Mesendoderm (in vitro differentiated cells): ENCODE results near the gene CLSTN3.

Experiments used
- DNase-seq: peaks from one replicate; pipeline ENCODE4 v3.0.0; 2013
- H2AK5ac ChIP-seq: 2 replicates; pipeline ENCODE4 v1.6.1; 2013; ENCODE audit warnings: low read length, inconsistent platforms
- H2BK120ac ChIP-seq: 2 replicates; pipeline ENCODE4 v1.6.1; 2013; ENCODE audit warnings: low read depth, mild to moderate bottlenecking, low read length, moderate library complexity, mixed read lengths
- H2BK15ac ChIP-seq: replicated peaks from 2 replicates; pipeline ENCODE4 v1.6.1; 2013; ENCODE audit warnings: low read depth, mild to moderate bottlenecking, moderate library complexity
- H2BK5ac ChIP-seq: 2 replicates; pipeline ENCODE4 v1.6.1; 2013; ENCODE audit warnings: low read length, inconsistent platforms
- H3K18ac ChIP-seq: 2 replicates; pipeline ENCODE4 v1.6.1; 2013; ENCODE audit warnings: mild to moderate bottlenecking, low read length, mixed read lengths
- H3K23ac ChIP-seq: one replicate; pipeline ENCODE4 v1.6.1; 2013; ENCODE audit warnings: low read length
- H3K27ac ChIP-seq: 2 replicates; pipeline ENCODE4 v1.5.1; 2013; ENCODE audit warnings: low read depth, mild to moderate bottlenecking, inconsistent platforms, low read length, moderate library complexity
- H3K27me3 ChIP-seq: 2 replicates; pipeline ENCODE4 v1.6.1; 2013; ENCODE audit warnings: low read length, control low read depth, mild to moderate bottlenecking, inconsistent platforms; ENCODE audit not compliant: insufficient read depth, poor library complexity
- H3K36me3 ChIP-seq: 2 replicates; pipeline ENCODE4 v1.6.1; 2013; ENCODE audit warnings: low read length, inconsistent platforms; ENCODE audit not compliant: control insufficient read depth, insufficient read depth
- H3K4ac ChIP-seq: one replicate; pipeline ENCODE4 v1.6.1; 2013; ENCODE audit warnings: low read depth, mild to moderate bottlenecking, low read length, moderate library complexity
- H3K4me1 ChIP-seq: 2 replicates; pipeline ENCODE4 v1.6.1; 2013; ENCODE audit warnings: low read depth, low read length, inconsistent platforms; ENCODE audit not compliant: control insufficient read depth
- H3K4me2 ChIP-seq: 2 replicates; pipeline ENCODE4 v1.6.1; 2013; ENCODE audit warnings: low read length
- H3K4me3 ChIP-seq: 2 replicates; pipeline ENCODE4 v1.5.1; 2013; ENCODE audit warnings: mild to moderate bottlenecking, low read length
- H3K56ac ChIP-seq: one replicate; pipeline ENCODE4 v1.6.1; 2013; ENCODE audit warnings: low read length
- H3K79me1 ChIP-seq: 2 replicates; pipeline ENCODE4 v1.6.1; 2013; ENCODE audit warnings: low read length, inconsistent platforms
- H3K79me2 ChIP-seq: 2 replicates; pipeline ENCODE4 v1.6.1; 2013; ENCODE audit warnings: mild to moderate bottlenecking, low read length; ENCODE audit not compliant: control insufficient read depth, insufficient read depth
- H3K9ac ChIP-seq: 2 replicates; pipeline ENCODE4 v1.6.1; 2013; ENCODE audit warnings: low read length, inconsistent platforms
- H4K5ac ChIP-seq: one replicate; pipeline ENCODE4 v1.6.1; 2013; ENCODE audit warnings: low read length
- H4K8ac ChIP-seq: one replicate; pipeline ENCODE4 v1.6.1; 2013; ENCODE audit warnings: low read depth, mild to moderate bottlenecking, control low read depth, low read length, moderate library complexity
- WGBS: extraction: QIAGEN DNeasy Blood & Tissue Kit; methylation state at CpG from one replicate; pipeline ENCODE4 v1.1.7; 2013; ENCODE audit warnings: low lambda C conversion rate, missing lambda C conversion rate; ENCODE audit not compliant: insufficient coverage; ENCODE audit errors: extremely low coverage; 5-methylcytosine and 5-hydroxymethylcytosine counted together

Gene CLSTN3

DNA sequence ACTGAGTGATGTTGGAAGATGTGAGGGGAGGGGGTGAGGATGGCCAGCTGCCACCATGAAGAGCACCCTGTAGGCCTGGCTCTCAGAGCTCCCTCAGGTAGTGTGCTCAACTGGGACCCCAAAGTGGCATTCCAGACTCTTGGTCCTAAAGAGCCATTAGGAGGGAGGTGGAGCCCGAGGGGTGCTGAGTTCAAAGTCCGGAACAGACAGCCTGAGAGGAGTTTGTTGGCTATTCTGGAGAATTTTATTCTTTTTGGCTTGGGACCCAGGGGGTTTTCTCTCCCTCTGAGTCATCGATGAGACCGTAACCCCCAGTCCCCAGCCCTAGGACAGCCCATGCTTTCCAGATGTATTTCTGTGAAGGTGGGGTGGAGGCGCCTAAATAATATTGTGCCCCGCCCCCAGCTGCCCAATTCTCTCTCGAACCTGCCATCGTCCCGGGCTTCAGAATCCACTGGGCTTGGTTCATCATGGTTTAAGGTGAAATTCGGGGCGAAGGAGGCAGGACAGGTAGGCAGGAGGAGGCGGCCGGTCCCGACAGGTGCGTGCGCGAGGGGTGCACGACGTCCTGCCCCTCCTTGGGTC lies 792 bp upstream of the CLSTN3 start:
- H3K56ac ChIP-seq, result peak overlapping the region; percentile 84
- H3K4me3 ChIP-seq, result peak overlapping the region; percentile 57
- no peak overlapping the region for H4K8ac ChIP-seq
- no peaks in the 10 kb centered on the region for H3K79me1 ChIP-seq
- H3K4ac ChIP-seq, result no peak overlapping the region
- H2BK5ac ChIP-seq, result no peak overlapping the region
- H3K4me2 ChIP-seq, result peak overlapping the region; percentile 100
- no peak overlapping the region for H3K27ac ChIP-seq
- H3K36me3 ChIP-seq, result no peaks in the 10 kb centered on the region
- H3K27me3 ChIP-seq, result no peaks in the 10 kb centered on the region
- no peak overlapping the region for H2BK15ac ChIP-seq
- H2BK120ac ChIP-seq, result no peak overlapping the region
- H2AK5ac ChIP-seq, result no peak overlapping the region
- H3K79me2 ChIP-seq, result no peaks in the 10 kb centered on the region
- no CpG with 5 or more reads among the region's 19 CpGs for WGBS
- peak overlapping the region; percentile 91 for H3K23ac ChIP-seq
- peaks cover 15% of the 10 kb centered on the region for H3K4me1 ChIP-seq
- no peak overlapping the region for H3K18ac ChIP-seq
- DNase-seq, result no peak
- H4K5ac ChIP-seq, result no peak overlapping the region
- peak overlapping the region; percentile 67 for H3K9ac ChIP-seq

DNA sequence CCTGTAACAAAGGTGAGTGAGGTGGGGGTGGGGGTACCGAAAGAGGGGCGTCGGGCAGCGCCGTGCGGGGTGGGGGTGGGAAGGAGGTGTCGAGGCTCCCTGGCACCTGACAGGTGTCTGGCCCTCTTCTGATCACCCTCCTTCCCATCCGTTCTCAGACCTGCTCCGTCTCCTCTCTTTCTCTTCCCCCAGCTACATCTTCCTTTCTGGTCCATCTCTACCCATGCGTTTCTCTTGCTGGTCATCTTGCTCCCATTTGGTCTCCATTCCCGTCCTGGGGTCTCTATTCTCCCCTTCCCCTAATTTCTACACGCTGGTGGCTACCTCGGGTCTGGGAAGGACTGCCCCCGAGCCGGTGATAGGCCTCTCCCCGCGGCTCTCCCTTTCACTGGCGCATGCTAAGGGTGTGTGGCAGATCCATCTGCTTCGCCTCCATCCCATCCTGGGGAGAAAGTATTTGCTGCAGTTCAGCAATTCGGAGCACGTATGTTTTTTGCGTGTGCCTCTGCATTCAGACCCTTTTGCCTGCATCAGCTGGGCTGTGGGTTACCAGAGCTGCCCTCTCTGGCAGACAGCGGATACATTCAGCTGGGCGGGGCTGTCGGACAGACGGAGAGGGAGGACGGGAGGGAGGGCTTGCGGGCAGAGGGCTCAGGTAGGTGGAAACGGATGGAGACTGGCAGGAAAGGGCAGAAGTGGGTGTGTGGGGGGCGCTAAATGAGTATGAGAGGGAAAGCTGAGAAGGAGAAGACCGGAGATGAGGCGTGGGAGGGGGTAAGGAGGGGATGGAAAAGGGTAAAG lies 730 bp downstream of the CLSTN3 start:
- Histone ChIP-seq H3K4me2 (peak overlapping the region; percentile 96), H3K27me3 (no peaks in the 10 kb centered on the region), H3K4ac (no peak overlapping the region), H3K23ac (peak overlapping the region; percentile 56), H4K8ac (no peak overlapping the region), H2BK5ac (no peak overlapping the region), H2BK120ac (no peak overlapping the region), H3K9ac (peak overlapping the region; percentile 69), H3K56ac (peak overlapping the region; percentile 78), H2AK5ac (no peak overlapping the region), H3K79me2 (no peaks in the 10 kb centered on the region), H4K5ac (no peak overlapping the region), H3K79me1 (no peaks in the 10 kb centered on the region), H3K18ac (no peak overlapping the region), H3K4me1 (peaks cover 15% of the 10 kb centered on the region), H3K4me3 (peak overlapping the region; percentile 61), H3K36me3 (no peaks in the 10 kb centered on the region), H2BK15ac (no peak overlapping the region), H3K27ac (no peak overlapping the region)
- WGBS, result no CpG with 5 or more reads among the region's 32 CpGs
- DNase-seq, result peak; percentile 79

DNA sequence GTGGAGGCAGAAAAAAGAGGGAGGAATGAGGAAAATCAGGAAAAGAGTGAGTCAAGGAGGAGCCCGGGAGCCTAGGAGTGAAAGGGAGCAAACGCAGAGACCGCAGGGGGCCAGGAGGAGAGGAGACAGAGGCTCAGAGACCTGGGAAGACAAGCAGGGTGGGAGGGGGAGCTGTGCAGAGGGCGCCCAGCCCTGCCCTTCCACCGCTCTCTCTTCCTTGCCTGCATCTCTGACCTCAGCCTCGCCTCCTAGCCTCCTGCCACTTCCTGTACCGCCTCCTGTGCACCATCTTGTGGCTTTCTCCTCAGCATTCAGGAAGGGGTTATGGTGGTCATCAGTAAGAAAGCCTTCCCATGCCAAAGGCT lies 1.3 kb downstream of the CLSTN3 start:
- peaks cover 15% of the 10 kb centered on the region for H3K4me1 ChIP-seq
- DNase-seq, result peak; percentile 47
- no peak overlapping the region for H3K27ac ChIP-seq
- no peak overlapping the region for H3K18ac ChIP-seq
- H3K56ac ChIP-seq, result peak overlapping the region; percentile 74
- WGBS, result no CpG with 5 or more reads among the region's 7 CpGs
- no peak overlapping the region for H4K8ac ChIP-seq
- no peaks in the 10 kb centered on the region for H3K79me2 ChIP-seq
- H2AK5ac ChIP-seq, result no peak overlapping the region
- H2BK5ac ChIP-seq, result no peak overlapping the region
- H3K79me1 ChIP-seq, result no peaks in the 10 kb centered on the region
- no peak overlapping the region for H3K4me3 ChIP-seq
- H3K4ac ChIP-seq, result no peak overlapping the region
- H2BK15ac ChIP-seq, result no peak overlapping the region
- H3K36me3 ChIP-seq, result peaks cover 2% of the 10 kb centered on the region
- peak overlapping the region; percentile 96 for H3K4me2 ChIP-seq
- H3K9ac ChIP-seq, result peak overlapping the region; percentile 68
- H2BK120ac ChIP-seq, result no peak overlapping the region
- no peaks in the 10 kb centered on the region for H3K27me3 ChIP-seq
- no peak overlapping the region for H3K23ac ChIP-seq
- H4K5ac ChIP-seq, result no peak overlapping the region

DNA sequence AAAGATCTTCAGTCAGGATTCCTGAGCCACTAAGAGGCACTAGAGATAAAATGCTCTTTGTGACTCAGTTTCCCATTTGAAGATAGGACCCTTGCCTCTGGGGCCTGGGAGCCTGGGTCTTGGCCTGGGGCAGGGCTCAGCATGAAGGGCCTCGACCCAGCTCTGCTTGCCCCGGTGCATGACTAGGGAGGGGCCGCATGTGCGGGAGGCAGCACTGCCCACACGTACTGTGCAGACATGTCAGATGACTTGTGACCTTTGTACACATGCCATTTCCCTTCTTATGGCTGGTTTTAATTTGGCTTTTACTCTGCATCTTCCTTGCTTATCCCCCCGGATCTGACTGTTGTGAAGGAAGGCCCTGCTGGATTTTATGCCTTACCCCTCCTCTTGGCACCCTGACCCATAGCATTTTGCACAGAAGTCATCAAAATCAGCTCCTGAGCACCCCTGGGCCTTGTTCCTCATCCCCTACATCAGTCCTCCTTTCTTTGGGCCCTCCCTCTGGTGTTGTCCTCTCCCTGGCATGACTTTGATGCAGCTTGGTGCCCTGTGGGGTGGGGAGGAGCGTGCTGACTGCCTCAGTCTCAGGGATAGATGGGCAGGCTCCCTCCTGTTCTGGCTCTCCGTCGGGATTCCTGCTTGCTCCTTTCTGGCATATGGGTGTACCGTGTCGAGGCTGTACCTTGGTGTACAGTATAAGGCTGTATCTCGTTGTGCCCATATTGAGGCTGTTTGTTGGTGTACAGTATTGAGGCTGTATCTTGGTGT lies 4.4 kb downstream of the CLSTN3 start:
- no peak overlapping the region for H3K4ac ChIP-seq
- H3K23ac ChIP-seq, result no peak overlapping the region
- no peak for DNase-seq
- no CpG with 5 or more reads among the region's 12 CpGs for WGBS
- no peak overlapping the region for H3K27ac ChIP-seq
- H3K56ac ChIP-seq, result no peak overlapping the region
- H3K79me2 ChIP-seq, result no peaks in the 10 kb centered on the region
- no peaks in the 10 kb centered on the region for H3K79me1 ChIP-seq
- H2AK5ac ChIP-seq, result no peak overlapping the region
- H3K9ac ChIP-seq, result no peak overlapping the region
- peaks cover 2% of the 10 kb centered on the region for H3K4me1 ChIP-seq
- H3K36me3 ChIP-seq, result peaks cover 2% of the 10 kb centered on the region
- H2BK5ac ChIP-seq, result no peak overlapping the region
- H3K18ac ChIP-seq, result no peak overlapping the region
- no peak overlapping the region for H2BK120ac ChIP-seq
- no peak overlapping the region for H2BK15ac ChIP-seq
- no peak overlapping the region for H4K8ac ChIP-seq
- no peak overlapping the region for H4K5ac ChIP-seq
- no peak overlapping the region for H3K4me2 ChIP-seq
- no peak overlapping the region for H3K4me3 ChIP-seq
- no peaks in the 10 kb centered on the region for H3K27me3 ChIP-seq

DNA sequence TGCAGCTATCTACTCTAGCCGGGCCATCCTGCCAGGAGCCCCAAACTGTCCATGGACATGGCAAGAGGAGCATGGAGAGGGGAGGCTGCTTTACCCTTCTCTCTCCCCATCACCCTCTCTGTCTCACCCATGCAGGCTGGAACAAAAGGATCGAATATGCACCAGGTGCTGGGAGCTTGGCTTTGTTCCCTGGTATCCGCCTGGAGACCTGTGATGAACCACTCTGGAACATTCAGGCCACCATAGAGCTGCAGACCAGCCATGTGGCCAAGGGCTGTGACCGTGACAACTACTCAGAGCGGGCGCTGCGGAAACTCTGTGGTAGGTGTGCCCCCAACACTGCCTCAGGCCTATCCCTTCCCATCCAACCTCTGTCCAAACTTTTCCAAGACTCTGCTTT lies 5.9 kb downstream of the CLSTN3 start:
- Histone ChIP-seq H3K9ac (no peak overlapping the region), H3K36me3 (peaks cover 2% of the 10 kb centered on the region), H3K27me3 (no peaks in the 10 kb centered on the region), H3K27ac (no peak overlapping the region), H3K4ac (no peak overlapping the region), H4K5ac (no peak overlapping the region), H4K8ac (no peak overlapping the region), H3K4me3 (no peak overlapping the region), H3K4me2 (no peak overlapping the region), H3K79me1 (no peaks in the 10 kb centered on the region), H2BK120ac (no peak overlapping the region), H2AK5ac (no peak overlapping the region), H2BK15ac (no peak overlapping the region), H3K23ac (no peak overlapping the region), H3K18ac (no peak overlapping the region), H3K4me1 (peaks cover 2% of the 10 kb centered on the region), H2BK5ac (no peak overlapping the region), H3K79me2 (no peaks in the 10 kb centered on the region), H3K56ac (no peak overlapping the region)
- DNase-seq, result no peak
- WGBS, result no CpG with 5 or more reads among the region's 7 CpGs
